NCI-H2171 treated with DMSO at 0.1 percent for 48 hours (cell line): ENCODE results near the gene GABRE.
"Not testable (repeated sequence)": the region's sequence is repeated elsewhere in the genome, so short reads cannot be mapped to it uniquely, and the experiment has no call there.

Experiments used
- DNase-seq: peaks from one replicate; lab custom pipeline; 2025; lab: John Stamatoyannopoulos, UW

Gene GABRE

GRCh38 chrX:151970027-151970426 lies 4.4 kb downstream of the GABRE start:
- no peak for DNase-seq

DNA sequence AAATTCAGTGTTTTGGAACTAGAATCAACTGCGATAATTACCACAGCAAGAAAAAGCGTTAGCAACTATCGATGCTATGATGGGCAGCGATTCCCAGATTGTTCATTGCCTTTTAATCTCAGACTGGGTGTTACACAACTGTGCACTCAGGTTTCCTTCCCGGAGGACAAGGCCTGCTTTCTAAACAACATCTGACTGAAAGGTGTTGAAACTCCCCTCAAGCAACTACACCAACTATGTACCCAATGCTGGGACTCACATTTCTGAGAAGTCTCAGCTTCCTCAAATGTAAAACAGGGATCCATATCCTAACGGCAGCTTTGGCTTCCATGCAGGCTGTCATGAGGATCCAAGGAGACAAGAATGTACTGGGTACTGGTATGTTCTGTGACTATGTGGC lies 8.2 kb downstream of the GABRE start:
- no peak for DNase-seq

DNA sequence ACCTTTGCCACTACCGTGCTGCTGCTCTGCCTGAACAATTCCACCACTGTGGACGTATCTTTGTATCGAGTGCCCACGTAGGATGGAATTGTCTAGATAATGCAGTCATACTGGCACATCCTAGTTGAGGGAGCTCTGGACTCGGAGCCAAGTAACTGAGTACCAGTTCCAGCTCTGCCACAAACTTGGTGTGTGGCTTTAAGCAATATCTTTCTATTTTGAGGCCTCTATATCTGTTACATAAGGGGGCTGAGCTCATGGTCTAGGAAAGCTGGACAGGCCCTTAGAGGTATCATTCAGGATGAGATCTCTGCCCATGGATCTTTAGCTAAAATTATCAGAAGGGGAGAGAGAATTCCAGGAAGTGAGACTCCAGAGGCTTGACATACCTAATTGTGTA lies 12.4 kb downstream of the GABRE start:
- no peak for DNase-seq

DNA sequence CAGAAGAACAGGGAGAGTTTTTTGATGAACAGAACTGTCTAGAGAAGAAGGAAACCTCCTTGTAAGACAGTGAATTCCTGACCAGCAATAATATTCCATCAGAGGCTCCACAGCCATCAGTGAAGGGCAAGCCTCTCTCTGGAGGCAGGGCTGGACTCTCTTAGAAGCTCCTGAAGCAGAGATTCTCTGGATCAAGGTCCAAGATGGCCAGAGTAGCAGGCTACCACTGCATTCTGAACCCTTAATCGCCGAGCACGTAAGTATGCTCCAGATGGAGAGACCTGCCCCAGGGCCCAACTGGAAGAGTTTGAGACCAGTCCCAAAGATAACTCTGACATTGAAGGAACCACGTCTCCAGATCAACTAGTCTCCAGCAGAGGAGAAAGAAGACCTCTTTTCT lies 16.4 kb downstream of the GABRE start:
- DNase-seq, result no peak

- no peak for DNase-seq
These were observed 19.7 kb downstream of the GABRE start for GRCh38 chrX:151954730-151955129.

- no peak for DNase-seq
These were observed 36.3 kb downstream of the GABRE start for GRCh38 chrX:151938172-151938571.

- no peak for DNase-seq
These were observed 39.1 kb downstream of the GABRE start for GRCh38 chrX:151935358-151935757.

DNA sequence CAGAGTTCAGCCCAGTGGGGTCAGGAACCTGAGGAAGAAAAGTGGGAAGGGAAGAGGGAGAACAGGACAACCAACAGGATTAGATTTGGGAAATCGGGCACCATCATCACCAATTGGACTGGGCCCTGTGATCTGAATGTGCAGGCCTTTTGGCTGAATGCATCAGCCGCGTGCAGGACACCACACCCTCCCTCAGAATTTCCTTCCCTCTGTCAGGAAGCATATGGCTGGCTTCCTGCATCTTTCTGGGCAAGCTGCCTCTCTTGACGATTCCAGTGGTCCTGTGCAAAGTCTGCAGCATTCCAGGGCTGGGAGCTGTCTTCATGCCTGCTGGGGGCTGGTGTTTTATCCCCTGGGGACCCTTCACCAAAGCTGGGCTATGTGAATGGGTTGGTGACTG lies 45.4 kb downstream of the GABRE start:
- DNase-seq, result no peak

DNA sequence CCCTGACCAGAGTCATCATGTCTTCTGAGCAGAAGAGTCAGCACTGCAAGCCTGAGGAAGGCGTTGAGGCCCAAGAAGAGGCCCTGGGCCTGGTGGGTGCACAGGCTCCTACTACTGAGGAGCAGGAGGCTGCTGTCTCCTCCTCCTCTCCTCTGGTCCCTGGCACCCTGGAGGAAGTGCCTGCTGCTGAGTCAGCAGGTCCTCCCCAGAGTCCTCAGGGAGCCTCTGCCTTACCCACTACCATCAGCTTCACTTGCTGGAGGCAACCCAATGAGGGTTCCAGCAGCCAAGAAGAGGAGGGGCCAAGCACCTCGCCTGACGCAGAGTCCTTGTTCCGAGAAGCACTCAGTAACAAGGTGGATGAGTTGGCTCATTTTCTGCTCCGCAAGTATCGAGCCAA lies 50.8 kb downstream of the GABRE start:
- DNase-seq, result no peak

- DNase-seq, result no peak
These were observed 51.8 kb downstream of the GABRE start for GRCh38 chrX:151922692-151923091.

DNA sequence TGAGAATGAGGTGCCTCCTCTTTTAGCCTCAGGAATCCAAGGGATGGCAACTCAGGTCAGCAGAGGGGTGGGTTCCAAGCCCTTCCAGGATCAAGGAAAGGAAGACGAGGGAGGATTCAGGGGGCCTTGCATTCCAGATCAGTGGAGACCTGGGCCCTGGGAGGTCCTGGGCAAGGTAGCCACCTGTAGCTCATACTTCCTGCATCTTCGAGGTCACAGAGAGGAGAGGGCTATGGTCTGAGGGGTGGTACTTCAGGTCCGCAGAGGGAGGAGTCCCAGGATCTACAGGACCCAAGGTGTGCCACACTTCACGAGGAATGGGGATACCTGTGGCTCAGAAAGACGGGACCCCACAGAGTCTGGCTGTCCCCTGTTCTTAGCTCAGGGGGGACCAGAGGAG lies 52.6 kb downstream of the GABRE start:
- no peak for DNase-seq

GRCh38 chrX:151921292-151921691 lies 53.2 kb downstream of the GABRE start:
- no peak for DNase-seq

DNA sequence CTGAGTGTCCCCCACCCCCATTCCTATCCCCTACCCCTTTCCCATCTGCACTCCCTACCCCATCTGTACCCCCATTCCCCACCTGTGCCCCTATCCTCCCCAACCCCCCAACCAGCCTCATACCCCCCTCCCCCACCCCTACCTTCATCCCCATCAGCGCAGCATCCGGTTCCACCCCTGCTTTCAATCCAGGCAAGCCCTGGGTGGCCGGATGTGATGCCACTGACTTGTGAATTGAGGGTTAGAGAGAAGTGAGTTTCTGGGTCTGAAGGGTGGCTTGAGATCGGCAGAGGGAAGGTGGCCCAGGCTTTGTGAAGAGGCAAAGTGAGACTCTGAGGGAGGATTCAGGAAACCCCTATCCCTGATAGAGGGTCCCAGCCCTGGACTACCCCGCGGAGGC lies 53.9 kb downstream of the GABRE start:
- no peak for DNase-seq

- no peak for DNase-seq
These were observed 54.4 kb downstream of the GABRE start for GRCh38 chrX:151920101-151920500.

DNA sequence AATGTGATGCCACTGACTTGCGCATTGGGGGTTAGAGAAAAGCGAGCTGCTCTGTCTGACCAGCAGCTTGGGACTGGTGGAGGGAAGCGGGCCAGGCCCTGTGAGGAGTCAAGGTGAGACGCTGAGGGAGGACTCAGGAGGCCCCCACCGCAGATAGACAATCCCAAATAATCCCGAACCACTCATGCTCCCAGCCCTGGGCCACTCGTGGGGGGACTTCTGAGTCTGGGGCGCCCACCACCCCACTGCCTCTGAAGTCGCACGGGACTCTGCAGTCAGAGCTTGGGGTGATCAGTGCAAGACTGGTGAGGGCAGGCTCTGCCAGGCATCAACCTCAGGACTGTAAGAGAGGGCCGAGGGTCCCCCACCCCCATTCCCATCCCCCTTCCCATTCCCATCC lies 54.9 kb downstream of the GABRE start:
- DNase-seq, result no peak

- DNase-seq, result not testable (repeated sequence)
These were observed 55.7 kb downstream of the GABRE start for GRCh38 chrX:151918736-151919135.

- DNase-seq, result no peak
These were observed 61.7 kb downstream of the GABRE start, which contains the start of gene MAGEA4 for GRCh38 chrX:151912780-151913179. TSS of gene MAGEA4 (plus strand) at chrX:151912889. CDS start at chrX:151923665, 10,776 bp downstream.

GRCh38 chrX:151912221-151912620 lies 62.3 kb downstream of the GABRE start:
- no peak for DNase-seq

GRCh38 chrX:151904989-151905388 lies 69.5 kb downstream of the GABRE start:
- no peak for DNase-seq
